Measurements from ENCODE around the gene FAM78B.

FAM78B gene

DNA sequence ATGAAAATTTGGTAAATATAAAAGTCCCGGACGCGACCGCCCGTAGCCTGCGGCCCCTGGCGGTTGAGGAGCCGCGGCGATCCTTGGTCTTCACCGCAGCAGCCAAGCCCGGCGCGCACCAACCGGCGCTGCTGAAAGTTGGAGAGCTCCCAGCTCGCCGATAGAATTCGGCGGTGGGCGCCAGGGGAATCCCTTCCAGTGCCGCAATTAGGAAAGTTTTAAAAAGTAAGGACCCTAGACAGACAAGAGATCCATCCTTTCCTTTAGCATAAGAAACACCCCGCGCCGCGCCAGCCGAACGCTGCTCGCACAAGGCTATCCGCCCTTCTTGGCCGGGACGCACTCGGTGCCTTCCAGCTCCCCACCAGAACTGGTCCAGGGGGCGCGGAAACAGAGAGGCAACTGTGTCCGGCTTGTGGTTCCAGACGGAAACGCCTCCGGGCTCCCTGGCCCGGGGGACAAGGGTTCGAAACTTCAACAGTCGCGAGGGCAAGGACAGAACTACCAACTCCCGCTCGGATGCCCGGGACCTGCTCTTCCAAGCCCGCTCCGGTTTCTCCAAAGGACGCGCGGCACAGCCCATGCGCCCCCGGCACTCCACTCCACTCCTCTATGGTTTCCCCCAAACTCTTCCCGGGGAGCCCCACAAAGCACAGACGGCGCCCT lies 1.7 kb downstream of the FAM78B start:
- DNase-seq (ENCODE audit: low spot score): no peak

DNA sequence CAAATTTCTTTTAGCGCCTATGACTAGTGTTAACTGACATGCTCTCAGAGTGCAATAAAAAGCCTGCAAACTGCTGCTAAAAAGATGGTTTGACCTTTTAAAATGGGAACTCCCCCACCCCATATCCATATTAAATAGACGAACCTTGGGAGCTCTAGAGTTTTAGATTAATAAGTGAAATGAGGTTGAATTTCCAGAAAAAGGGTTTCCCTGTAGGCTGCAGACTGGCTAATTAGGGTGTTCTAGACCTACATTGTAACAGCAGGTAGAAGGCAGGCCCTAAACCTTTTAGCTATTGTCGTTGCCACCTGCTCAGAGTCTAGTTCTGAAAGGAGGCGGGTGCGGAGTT lies 2.2 kb downstream of the FAM78B start:
- DNase-seq (ENCODE audit: low spot score): no peak

DNA sequence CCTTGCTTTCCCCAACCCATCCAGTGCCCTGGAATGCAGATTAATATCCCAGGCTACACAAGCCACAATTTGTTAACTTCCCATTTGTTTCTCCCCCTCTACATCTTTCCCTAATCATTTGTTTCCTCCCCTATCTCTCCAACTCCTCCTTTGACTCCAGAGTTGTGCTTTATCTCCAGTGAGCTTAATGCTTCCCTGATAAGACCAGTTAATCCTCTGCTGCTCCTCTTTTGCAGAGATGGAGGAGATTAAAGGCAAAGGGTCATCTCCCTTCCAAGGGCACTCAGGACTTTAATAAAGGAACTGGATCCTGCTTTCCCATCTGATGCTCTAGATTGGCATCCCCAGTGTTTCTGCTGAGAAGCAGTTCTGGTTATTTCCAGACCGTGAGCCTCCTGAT lies 7.1 kb downstream of the FAM78B start:
- DNase-seq (ENCODE audit: low spot score): no peak

DNA sequence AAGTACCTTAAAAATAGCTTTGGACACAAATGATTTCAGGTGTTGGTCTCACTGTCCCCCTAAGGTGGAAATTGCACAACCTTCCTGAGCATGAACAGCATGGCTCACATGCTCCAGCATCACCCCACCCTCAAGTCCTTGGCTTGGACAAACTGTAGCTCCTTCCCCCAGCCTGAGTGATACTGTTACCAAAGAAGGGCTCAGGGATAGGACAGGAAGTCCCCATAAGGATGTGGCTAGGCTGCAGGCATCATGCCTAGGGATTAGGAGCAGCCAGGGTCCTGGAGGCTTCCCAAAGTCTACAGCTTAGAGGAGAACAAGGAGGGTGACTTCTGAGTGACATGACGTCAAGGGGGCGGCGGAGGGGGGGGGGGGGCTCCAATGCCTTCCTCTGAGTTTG lies 10.1 kb downstream of the FAM78B start:
- DNase-seq (ENCODE audit: low spot score): no peak

DNA sequence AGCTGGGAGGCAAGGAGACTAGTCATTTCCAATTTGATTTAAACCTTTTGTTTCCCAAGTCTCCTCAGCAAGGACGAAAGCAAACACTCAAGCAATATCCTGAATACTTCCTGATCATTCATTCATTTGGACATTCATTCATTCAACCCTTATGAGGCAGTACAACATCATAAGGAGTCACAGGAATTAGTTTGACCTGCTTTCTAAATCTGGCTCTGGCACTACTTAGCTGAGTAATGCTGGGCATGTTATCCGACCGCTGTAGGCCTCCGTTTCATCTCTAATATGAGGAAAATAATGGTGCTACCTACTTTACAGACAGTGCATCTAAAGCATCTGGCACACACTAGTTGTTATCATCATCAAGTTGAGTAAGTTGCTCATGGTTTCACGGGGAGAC lies 11.7 kb downstream of the FAM78B start:
- no peak for DNase-seq (ENCODE audit: low spot score)

DNA sequence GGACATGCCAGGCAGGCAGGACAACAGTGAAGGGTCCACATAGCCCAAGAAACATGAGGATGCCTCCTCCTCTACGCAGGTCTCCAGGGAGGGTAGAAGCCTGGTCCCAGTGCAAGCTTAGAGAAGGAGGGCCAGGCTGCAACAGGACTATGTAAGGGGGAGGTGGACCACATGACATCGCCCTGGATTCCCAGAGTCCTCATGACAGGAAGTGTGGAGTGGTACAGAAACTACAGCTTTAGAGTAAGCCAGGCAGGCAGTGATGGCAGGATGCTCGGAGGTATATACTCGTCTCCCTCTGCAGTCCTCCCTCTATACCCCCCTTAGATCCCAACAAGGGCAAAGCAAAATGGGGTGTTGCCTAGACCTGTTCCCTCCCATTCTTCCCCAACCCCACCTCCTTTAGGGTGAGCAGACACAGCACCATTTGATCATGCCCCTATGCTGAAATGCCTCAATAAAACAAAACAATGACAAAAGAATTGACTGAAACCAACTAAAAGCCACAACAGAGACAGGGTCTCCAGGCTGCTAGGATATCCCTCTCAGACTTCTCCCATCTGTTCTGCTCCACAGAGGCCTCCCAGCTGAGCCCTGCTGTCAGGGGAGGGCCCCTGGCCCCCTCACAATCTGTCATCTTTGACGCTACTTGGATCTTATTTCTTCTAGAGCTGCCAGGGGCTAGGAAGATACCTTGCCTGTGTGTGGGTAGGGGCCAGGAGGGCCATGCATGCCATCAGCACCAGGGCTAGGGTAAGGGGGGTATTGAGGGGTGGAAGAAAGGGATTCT lies 13.1 kb downstream of the FAM78B start:
- no peak for DNase-seq (ENCODE audit: low spot score)

DNA sequence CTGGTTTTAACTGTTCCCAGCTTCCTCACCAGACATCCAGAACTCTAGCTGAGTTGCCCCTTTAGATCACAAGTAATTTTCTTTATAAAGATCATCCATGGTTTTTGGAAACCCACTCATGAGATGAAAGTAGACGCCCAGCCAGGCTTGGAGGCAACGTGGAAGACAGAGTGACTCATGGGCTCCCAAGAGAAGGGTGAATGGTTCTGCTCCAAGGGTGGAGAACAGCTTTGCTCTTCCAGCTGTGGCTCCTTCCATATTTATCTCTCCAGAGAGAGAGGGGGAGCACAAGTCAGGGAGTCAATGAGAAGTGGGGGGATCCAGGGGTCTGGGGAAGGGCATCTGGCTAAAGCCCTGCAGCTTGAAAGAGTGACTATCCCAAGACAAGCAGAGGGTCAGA lies 13.8 kb downstream of the FAM78B start:
- no peak for DNase-seq (ENCODE audit: low spot score)

DNA sequence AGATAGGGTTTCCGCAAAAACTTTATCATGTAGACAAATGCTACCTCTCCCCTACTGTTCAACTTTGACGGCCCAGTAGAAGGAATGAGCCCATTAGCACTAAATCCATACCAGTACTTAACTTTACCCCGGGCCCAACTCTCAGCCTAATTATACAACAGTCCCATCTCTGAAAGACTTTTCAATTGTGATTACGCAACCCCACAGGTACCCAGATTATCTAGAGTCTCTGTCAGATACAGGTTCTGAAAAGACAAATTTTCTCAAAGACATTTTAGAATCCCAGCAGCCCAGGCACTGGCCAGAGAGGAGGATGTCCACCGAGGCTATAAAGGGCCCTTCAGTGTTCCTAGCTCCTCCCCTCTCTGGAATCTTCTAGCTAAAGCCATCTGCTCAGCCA lies 15.0 kb downstream of the FAM78B start:
- no peak for DNase-seq (ENCODE audit: low spot score)

DNA sequence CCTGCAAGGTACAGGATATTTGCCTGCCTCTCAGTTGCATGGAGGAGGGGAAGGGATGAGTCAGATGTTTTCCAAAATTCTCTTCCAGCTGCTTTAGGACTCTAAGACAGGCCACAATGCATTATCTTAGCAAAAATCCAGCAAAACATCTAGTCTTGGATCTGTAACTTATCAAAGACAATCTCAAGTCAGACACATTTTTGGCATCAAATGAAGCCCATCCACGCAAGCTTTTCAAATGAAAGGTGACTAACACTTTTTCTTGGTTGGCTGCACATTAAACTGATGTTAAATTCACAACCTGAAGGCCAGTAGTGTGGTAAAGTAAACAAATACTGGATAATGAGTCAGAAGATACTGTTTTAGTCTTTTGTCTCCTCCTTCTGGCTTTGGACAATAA lies 21.3 kb downstream of the FAM78B start:
- no peak for DNase-seq (ENCODE audit: low spot score)

DNA sequence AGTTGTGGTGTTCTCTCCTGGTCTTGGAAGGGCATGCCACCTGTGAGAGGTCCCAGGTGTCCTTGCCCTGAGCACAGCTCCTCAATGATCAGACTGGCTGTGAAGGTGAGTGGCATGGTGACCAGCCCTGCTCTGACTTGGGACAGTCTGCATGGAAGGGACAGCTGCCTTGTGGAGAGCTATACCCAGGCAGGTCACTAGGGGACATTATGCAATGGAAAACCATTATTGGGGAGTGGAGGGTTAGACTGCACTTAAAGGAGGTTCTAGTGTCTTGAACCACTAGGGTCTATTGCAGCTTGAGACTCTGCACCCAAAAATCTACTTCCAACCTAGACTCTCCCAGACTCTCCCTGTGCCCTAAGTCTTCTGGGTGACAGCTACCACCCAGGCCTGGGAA lies 24.8 kb downstream of the FAM78B start:
- DNase-seq (ENCODE audit: low spot score): no peak

DNA sequence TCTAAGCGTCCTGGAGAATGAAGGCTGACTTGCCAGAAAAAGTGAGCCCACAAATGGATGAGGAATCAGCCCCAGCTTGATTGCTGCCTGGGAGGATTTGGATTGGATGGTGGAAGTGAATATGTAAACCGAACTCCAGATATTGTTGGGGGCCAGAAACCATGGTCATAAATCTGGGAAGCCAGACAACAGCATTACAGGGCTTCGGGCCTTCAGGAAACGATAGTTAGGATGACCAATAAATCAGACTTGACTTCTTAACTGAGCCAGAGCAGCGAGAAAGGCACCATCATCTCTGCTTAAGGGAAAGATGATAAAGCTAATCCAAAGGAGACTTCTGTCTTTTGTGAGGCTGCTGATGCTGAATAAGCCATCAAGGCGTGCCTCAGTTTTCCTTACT lies 26.6 kb downstream of the FAM78B start:
- no peak for DNase-seq (ENCODE audit: low spot score)

DNA sequence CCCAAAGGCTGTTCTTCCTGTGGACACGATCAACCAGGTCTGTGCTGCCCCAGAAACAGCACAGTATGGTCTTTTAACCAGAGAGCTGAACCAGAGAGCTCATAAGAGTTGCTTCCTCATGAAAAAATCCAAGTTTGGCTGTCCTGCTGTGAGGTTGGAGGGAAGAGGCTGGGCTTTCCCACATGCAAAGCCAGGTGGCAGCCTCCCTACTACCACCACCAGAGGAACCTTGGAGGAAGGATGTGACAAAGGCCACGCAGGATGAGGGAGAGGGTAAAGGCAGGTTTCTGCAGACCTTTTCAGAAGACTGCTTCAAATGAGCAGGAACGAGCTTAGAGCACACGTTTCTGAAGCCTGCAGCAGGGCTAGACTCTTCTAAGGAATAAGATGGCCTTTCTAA lies 27.1 kb downstream of the FAM78B start:
- no peak for DNase-seq (ENCODE audit: low spot score)

DNA sequence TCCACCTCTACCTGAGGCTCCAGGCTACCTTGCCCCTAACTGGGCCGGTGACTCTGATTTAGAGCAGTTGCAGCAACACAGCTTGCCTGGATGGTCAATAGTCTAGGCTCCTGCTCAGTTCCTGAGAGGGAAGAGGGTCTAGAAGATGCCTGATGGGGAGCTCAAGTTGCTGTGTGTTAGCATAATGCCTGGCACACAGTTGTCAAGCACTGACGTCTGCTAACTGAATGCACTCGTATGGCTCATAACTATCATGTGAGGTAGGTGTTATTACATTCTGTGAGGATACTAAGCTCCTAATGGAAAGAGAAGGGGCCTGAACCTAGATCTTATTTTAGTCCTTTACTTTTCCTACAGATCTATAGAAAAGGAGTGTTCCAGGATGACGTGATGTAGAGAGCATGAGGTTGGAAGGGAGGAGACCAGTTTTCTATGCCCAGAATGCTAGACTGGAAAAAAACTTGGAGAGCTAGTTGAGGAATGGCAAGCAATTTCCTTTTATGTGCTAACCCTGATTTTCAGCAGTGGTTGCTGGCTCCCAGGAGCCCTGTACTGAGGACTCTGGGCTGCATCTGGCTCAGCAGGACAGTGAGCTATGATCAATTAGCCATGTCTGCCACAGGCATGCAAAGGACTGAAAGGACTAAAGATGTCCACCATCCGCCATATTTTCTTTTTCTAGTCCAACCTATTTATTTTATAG lies 30.0 kb downstream of the FAM78B start:
- no peak for DNase-seq (ENCODE audit: low spot score)

DNA sequence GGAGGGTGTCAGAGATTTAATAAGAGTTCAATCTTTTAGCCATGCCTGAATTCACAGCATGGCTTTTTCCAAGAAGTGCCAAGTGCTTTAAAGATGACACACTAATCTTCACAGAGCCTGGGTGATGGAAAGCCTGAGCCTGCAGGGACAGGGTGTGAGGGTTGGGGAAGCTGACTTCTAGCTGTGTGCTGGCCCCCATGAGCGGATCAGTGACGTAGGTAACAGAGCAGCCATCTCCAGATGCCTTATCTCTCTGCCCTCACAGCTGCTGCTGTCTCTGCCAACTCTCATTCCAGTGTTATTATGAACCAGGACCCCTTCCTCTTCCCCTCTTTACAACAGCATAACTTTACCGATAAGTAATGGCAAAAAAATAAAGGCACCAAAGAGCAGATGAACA lies 30.6 kb downstream of the FAM78B start:
- no peak for DNase-seq (ENCODE audit: low spot score)

DNA sequence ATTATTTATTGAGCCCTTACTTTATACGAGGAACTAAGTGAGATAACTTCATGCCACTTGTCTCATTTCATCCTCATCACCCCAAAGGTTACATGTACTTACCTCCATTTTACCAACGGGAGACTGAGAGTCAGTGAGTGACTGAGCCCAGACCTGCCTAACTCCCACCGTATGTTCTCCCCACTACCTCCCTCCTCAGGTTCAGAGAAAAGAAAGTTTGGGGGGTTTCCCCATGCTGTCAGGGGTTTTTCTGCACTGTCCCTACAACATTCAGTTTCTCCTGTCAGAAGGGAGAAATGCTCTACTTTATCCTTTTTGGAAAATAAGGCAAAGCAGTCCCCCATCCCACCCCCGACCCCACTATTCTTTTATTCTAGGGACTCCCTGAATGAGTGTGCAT lies 32.9 kb downstream of the FAM78B start:
- DNase-seq (ENCODE audit: low spot score): no peak

DNA sequence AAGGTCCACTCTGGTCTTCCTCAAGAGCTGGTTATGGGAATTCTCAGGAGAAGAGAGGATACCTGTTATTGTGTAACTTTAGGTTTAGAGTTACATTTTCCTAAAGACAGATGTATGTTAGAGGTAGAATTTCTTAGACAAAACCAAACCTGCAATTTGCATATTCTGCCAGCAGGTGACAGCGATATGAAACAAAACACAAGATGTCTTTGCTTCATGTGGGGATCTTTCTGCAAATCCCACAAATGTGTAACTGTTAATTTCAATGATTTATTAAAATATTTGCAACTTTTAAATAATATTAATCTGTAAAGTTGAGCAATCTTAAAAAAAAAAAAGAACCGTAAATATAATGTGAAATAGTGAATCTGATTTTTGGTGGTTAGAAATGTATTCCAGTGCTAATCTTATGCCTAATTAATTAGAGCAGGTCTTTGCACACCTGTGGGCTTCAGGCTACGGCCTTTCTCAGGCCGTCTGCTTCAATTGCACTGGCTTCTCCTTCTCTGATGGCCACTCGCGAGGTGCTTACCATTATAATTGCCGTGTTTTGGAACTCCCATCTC lies 33.4 kb downstream of the FAM78B start:
- no peak for DNase-seq (ENCODE audit: low spot score)

DNA sequence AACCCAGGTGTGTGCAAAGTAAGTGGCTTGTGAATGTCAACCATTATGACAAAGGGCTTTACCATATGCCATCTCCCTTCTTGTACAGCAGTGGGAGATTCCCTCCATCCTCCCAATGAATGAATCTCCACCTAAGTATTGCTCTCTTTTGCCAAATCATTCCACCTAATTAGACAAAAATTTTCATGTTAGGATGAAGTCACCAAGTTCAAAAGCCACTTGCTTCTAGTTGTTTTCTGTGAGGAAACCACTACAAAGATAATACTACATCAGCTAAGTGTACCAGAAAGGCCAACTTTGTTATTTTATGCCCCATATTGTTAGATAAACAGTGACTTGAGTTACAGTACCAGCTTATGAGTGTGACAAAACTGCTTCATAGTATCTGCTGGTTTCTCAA lies 34.3 kb downstream of the FAM78B start:
- no peak for DNase-seq (ENCODE audit: low spot score)

DNA sequence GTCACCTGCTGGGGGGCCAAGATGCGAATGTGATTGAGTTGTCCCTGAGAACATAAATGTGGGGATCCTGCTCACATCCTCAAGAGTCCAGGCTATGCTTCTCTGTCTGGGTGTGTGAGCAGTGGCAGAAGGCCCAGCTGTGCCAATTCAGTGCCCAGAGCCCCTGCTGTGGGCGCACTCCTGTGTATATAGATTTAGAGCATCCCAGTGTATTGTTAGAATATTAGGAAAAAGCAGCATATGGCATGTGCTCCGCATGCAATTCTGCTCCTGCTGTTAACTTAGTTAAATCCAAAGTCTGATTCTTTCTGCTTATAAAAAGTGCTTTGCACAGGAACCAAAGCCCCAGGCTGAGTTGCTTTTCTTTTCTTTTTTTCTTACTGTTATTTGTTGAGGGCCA lies 37.8 kb downstream of the FAM78B start:
- DNase-seq (ENCODE audit: low spot score): no peak

DNA sequence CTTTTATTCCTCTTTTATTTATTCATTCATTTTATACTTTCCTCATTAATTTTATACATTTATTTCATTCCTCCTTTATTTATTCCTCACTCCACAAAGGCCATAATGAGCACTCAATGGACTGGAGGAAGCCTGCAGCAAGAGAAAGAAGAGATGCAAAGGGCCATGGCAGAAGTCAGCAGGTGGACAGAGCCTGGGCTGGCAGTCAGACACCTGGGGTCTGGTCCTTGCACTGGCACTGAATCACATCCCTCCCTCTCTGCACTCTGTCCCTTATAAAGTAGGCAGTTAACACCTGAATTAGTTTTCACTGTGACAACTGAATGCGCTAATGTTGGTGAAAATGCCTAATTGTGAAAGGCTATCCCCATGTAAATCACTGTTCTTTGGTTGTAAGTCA lies 38.6 kb downstream of the FAM78B start:
- no peak for DNase-seq (ENCODE audit: low spot score)

DNA sequence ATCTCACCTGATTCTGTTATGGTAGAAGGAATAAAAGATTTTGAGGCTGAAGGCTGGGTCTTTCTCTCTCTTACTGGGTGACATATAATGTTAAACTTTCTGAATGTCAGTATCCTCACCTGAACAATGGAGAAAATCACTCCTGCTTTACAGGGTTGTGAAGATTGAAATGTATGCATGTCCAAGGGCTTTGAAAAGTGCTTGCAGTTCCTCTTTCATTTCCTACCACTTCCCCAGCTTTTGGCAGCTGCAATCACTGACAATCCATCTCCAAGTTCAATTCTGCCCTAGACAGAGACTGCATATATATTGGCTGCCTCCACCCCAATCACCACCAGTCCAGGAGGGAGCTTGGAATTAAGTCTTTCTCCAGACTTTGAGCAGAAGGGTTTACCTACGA lies 39.8 kb downstream of the FAM78B start:
- peak; percentile 10 for DNase-seq (ENCODE audit: low spot score)

DNA sequence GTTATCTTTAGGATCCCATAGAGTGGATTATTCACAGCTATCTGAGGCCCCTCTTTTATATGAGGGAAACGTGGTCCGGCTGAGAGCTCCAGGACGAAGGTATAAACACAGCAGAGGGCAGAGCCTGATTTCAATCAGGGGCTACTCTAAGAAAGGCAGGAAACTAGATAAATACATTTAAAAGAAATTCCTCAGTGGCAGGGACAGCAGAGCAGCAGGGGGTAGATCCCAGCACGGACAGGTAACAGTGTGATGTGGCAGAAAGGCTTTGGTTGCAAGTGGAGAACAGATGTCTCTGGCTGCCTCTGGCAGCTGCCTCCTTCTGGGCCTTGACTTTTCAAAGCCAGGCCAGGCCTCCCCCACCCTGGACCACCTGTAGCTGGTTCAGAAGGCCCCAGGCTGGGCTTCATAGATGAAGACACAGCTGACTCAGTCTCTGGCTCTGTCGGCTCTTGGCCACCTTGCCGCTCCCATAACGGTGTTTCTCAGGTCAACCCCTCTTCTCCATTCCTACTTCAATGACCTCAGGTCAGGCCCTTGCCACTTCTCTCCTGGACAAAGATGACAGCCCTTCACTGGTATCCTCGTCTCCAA lies 43.8 kb downstream of the FAM78B start:
- DNase-seq (ENCODE audit: low spot score): no peak

DNA sequence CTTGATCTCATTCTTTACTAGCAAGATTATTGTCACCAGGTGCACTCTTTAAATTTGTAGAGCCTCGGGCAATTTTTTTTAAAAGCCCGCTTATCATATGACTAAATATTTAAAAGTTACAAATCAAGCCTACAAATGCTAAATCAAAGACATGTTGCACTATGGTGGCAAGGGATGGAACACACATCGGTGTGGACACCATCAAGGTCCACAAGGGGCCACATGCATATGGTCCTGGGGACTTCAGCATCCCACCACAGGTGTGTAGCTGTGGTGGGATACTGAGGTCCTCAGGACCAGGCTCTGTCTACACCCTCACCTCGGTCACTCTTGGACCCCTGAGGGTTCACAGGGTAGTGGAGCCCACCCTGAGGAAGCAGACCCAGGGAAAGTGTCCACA lies 45.8 kb downstream of the FAM78B start:
- no peak for DNase-seq (ENCODE audit: low spot score)

DNA sequence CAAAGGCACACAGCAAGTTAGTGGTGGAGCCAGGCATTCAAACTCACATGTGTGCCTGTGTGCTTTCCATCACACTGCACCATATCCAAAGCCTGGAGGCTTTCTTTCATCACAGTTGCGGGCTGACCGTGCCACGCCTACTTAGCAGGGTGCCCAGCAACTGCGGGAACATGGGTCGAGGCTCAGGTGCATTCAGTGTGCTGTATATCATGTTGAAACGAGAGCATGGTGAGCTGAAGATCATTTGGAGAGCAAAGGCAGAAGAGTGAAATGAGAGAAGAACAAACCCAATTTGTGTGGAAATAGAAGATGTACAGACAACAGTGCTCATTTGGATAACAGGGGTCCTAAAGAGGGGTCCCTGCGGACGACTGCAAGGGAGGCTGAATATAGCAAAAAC lies 46.5 kb downstream of the FAM78B start:
- no peak for DNase-seq (ENCODE audit: low spot score)

Data from globus pallidus (tissue), 1 donor.